Neural cell (in vitro differentiated cells): ENCODE data around the gene IFITM10. TPM values are rescaled to one million over a fixed set of nuclear protein-coding genes. Genes with fewer than 3 reads are reported as not detected.

ENCODE experiments used
- H2AFZ ChIP-seq: fragments of 200-600, 300-800 bp; sonication (generic), shearing (Covaris generic); 2 replicates; pipeline ENCODE4 v1.6.0; 2014; ENCODE audit warnings: low read depth, mild to moderate bottlenecking, antibody characterized with exemption, low read length, moderate library complexity
- H3F3A ChIP-seq: fragments of 200-600 bp; shearing (Covaris generic); 2 replicates; pipeline ENCODE4 v1.6.1; 2016; ENCODE audit warnings: mild to moderate bottlenecking, moderate library complexity, mixed read lengths, antibody characterized with exemption, low read length; ENCODE audit not compliant: insufficient read depth, poor library complexity, severe bottlenecking
- H3K27ac ChIP-seq: fragments of 200-600, 300-800 bp; sonication (generic), shearing (Covaris generic); 2 replicates; pipeline ENCODE4 v1.5.1; 2014; ENCODE audit warnings: mild to moderate bottlenecking, low read length, moderate library complexity
- H3K27me3 ChIP-seq: fragments of 300-800, 200-600 bp; sonication (generic), shearing (Covaris generic); 2 replicates; pipeline ENCODE4 v1.6.0; 2014; ENCODE audit warnings: mild to moderate bottlenecking, low read depth, low read length, moderate library complexity; ENCODE audit not compliant: insufficient read depth
- H3K36me3 ChIP-seq: fragments of 300-800, 200-600 bp; sonication (generic), shearing (Covaris generic); 2 replicates; pipeline ENCODE4 v1.5.1; 2014; ENCODE audit warnings: mild to moderate bottlenecking, antibody characterized with exemption, low read length, moderate library complexity; ENCODE audit not compliant: insufficient read depth
- H3K4me2 ChIP-seq: fragments of 300-800, 200-600 bp; sonication (generic), shearing (Covaris generic); 2 replicates; pipeline ENCODE4 v1.6.0; 2014; ENCODE audit warnings: mild to moderate bottlenecking, low read length
- H3K4me3 ChIP-seq: fragments of 300-800, 200-600 bp; sonication (generic), shearing (Covaris generic); 2 replicates; pipeline ENCODE4 v1.5.1; 2014; ENCODE audit warnings: mild to moderate bottlenecking, low read length, moderate library complexity
- H3K79me2 ChIP-seq: fragments of 200-600 bp; shearing (Covaris generic); replicated peaks from 2 replicates; pipeline ENCODE4 v1.6.0; 2014; ENCODE audit warnings: mild to moderate bottlenecking, low read length, moderate library complexity; ENCODE audit not compliant: insufficient read depth
- H3K9ac ChIP-seq: fragments of 300-800, 200-600 bp; sonication (generic), shearing (Covaris generic); 2 replicates; pipeline ENCODE4 v1.6.1; 2016; ENCODE audit warnings: mild to moderate bottlenecking, low read length, mixed read lengths
- H3K9me2 ChIP-seq: fragments of 200-600 bp; shearing (Covaris generic); 2 replicates; pipeline ENCODE4 v1.6.1; 2016; ENCODE audit warnings: mild to moderate bottlenecking, low read length, mixed read lengths; ENCODE audit not compliant: insufficient read depth
- H3K9me3 ChIP-seq: fragments of 200-600, 300-800 bp; sonication (generic), shearing (Covaris generic); 2 replicates; pipeline ENCODE4 v1.6.1; 2016; ENCODE audit warnings: mild to moderate bottlenecking, mixed run types, low read length, moderate library complexity, mixed read lengths
- H4K20me1 ChIP-seq: fragments of 200-600 bp; shearing (Covaris generic); 2 replicates; pipeline ENCODE4 v1.6.1; 2016; ENCODE audit warnings: mild to moderate bottlenecking, mixed run types; ENCODE audit not compliant: insufficient read depth
- EP300 ChIP-seq: fragments of 450-650 bp; conservative IDR thresholded peaks from 2 replicates; pipeline ENCODE4 v1.6.1; 2014; ENCODE audit warnings: antibody characterized with exemption, mild to moderate bottlenecking, moderate library complexity; ENCODE audit not compliant: poor library complexity, severe bottlenecking
- EZH2 ChIP-seq: fragments of 200-600, 300-800 bp; shearing (Covaris generic), sonication (generic); IDR thresholded peaks from 2 replicates; pipeline ENCODE4 v1.6.1; 2014; ENCODE audit warnings: antibody characterized with exemption, low read length, borderline replicate concordance, mild to moderate bottlenecking; ENCODE audit not compliant: insufficient read depth, poor library complexity, severe bottlenecking
- MXI1 ChIP-seq: fragments of 450-650 bp; conservative IDR thresholded peaks from 2 replicates; pipeline ENCODE4 v1.6.1; 2014; ENCODE audit warnings: antibody characterized with exemption, mild to moderate bottlenecking; ENCODE audit not compliant: poor library complexity, severe bottlenecking
- POLR2AphosphoS5 ChIP-seq: IDR thresholded peaks from 2 replicates; pipeline ENCODE4 v1.6.1; 2012
- RAD21 ChIP-seq: fragments of 450-650 bp; conservative IDR thresholded peaks from 2 replicates; pipeline ENCODE4 v1.6.1; 2014; ENCODE audit warnings: antibody characterized with exemption, mild to moderate bottlenecking, moderate library complexity
- SMC3 ChIP-seq: fragments of 450-650 bp; conservative IDR thresholded peaks from 2 replicates; pipeline ENCODE4 v1.6.1; 2014; ENCODE audit warnings: antibody characterized with exemption, mild to moderate bottlenecking, moderate library complexity; ENCODE audit not compliant: poor library complexity
- TAF1 ChIP-seq: IDR thresholded peaks from 2 replicates; pipeline ENCODE4 v1.6.1; 2012; ENCODE audit warnings: low read depth
- polyA plus RNA-seq: library from polyadenylated mRNA; depleted of rRNA; stranded (reverse); fragments of >200 nt; gene quantifications from 2 replicates; pipeline ENCODE4 v1.2.3, GENCODE V29; 2014
- TF ChIP-seq, protein P1 (sequence below): IDR thresholded peaks from 2 replicates; pipeline ENCODE4 v1.6.1; 2012; ENCODE audit warnings: borderline replicate concordance
- TF ChIP-seq, protein P2 (sequence below): fragments of 450-650 bp; IDR thresholded peaks from 2 replicates; pipeline ENCODE4 v1.5.1; 2014; ENCODE audit warnings: antibody characterized with exemption, mild to moderate bottlenecking, moderate library complexity; ENCODE audit not compliant: poor library complexity, severe bottlenecking

IFITM10 gene
- polyA plus RNA-seq, 1 donor from 2014 or later, result 1.1 TPM

DNA sequence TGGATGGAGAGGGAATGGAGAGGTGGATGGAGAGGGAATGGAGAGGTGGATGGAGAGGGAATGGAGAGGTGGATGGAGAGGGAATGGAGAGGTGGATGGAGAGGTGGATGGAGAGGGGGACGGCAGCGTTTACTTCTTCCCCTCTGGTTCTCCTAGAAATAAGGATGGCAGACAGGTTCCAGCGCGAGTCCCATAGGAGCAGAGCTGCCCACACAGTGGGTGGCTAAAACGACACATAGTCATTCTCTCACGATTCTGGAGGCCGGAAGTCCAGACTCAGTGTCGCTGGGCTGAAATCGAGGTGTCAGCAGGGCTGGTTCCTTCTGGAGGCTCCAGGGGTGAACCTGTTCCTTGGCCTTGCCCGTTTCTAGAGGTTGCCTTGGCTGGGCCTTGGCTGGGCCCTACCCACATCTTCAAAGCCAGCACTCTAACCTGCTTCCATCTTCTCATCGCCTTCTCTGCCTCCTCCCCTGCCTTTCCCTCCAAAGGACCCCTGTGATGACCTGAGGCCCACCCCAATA, 26.0 kb upstream of the IFITM10 start:
- Histone ChIP-seq H3K79me2 (no peaks in the 10 kb centered on the region), H3K9me3 (no peaks in the 10 kb centered on the region), H3K27me3 (no peaks in the 10 kb centered on the region), H2AFZ (no peak overlapping the region), H3K9ac (no peak overlapping the region), H4K20me1 (no peaks in the 10 kb centered on the region), H3K36me3 (no peaks in the 10 kb centered on the region), H3F3A (no peaks in the 10 kb centered on the region), H3K9me2 (no peaks in the 10 kb centered on the region), H3K27ac (no peak overlapping the region), H3K4me3 (no peak overlapping the region), H3K4me2 (no peak overlapping the region)
- no peak for TF ChIP-seq MXI1
- TF ChIP-seq SMC3, result no peak
- TF ChIP-seq, protein P1, sequence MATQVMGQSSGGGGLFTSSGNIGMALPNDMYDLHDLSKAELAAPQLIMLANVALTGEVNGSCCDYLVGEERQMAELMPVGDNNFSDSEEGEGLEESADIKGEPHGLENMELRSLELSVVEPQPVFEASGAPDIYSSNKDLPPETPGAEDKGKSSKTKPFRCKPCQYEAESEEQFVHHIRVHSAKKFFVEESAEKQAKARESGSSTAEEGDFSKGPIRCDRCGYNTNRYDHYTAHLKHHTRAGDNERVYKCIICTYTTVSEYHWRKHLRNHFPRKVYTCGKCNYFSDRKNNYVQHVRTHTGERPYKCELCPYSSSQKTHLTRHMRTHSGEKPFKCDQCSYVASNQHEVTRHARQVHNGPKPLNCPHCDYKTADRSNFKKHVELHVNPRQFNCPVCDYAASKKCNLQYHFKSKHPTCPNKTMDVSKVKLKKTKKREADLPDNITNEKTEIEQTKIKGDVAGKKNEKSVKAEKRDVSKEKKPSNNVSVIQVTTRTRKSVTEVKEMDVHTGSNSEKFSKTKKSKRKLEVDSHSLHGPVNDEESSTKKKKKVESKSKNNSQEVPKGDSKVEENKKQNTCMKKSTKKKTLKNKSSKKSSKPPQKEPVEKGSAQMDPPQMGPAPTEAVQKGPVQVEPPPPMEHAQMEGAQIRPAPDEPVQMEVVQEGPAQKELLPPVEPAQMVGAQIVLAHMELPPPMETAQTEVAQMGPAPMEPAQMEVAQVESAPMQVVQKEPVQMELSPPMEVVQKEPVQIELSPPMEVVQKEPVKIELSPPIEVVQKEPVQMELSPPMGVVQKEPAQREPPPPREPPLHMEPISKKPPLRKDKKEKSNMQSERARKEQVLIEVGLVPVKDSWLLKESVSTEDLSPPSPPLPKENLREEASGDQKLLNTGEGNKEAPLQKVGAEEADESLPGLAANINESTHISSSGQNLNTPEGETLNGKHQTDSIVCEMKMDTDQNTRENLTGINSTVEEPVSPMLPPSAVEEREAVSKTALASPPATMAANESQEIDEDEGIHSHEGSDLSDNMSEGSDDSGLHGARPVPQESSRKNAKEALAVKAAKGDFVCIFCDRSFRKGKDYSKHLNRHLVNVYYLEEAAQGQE, result no peak
- TF ChIP-seq, protein P2, sequence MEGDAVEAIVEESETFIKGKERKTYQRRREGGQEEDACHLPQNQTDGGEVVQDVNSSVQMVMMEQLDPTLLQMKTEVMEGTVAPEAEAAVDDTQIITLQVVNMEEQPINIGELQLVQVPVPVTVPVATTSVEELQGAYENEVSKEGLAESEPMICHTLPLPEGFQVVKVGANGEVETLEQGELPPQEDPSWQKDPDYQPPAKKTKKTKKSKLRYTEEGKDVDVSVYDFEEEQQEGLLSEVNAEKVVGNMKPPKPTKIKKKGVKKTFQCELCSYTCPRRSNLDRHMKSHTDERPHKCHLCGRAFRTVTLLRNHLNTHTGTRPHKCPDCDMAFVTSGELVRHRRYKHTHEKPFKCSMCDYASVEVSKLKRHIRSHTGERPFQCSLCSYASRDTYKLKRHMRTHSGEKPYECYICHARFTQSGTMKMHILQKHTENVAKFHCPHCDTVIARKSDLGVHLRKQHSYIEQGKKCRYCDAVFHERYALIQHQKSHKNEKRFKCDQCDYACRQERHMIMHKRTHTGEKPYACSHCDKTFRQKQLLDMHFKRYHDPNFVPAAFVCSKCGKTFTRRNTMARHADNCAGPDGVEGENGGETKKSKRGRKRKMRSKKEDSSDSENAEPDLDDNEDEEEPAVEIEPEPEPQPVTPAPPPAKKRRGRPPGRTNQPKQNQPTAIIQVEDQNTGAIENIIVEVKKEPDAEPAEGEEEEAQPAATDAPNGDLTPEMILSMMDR, result no peak
- no peak for TF ChIP-seq RAD21
- TF ChIP-seq EZH2, result no peak
- TF ChIP-seq POLR2AphosphoS5, result no peak
- TF ChIP-seq TAF1, result no peak

DNA sequence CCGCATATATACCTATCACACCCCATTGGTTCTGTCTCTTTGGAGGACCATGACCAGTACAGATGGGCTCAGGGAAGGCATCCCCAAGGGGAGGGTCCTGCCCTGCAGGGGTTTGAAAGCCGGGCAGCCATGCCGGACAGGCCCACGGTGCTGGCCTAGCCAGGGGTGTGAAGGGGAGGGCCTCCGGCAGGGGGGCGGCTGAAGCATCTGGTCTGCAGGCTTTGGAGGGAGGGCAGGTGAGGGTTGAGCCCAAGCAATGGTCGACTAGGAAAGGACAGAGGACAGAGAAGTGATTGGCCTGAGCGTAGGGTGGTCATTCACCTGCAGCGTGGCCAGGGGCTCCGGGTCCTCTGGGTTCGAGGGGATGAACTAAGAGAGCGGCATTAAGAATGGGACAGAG, 24.5 kb upstream of the IFITM10 start:
- H3K4me3 ChIP-seq, result no peak overlapping the region
- no peaks in the 10 kb centered on the region for H3K9me3 ChIP-seq
- H3K79me2 ChIP-seq, result no peaks in the 10 kb centered on the region
- TF ChIP-seq SMC3 (no peak), TAF1 (no peak), EZH2 (no peak), RAD21 (no peak), POLR2AphosphoS5 (no peak), EP300 (no peak), MXI1 (no peak)
- TF ChIP-seq, protein P1, result no peak
- TF ChIP-seq, protein P2, result no peak
- no peak overlapping the region for H3K4me2 ChIP-seq
- no peaks in the 10 kb centered on the region for H4K20me1 ChIP-seq
- no peaks in the 10 kb centered on the region for H3K9me2 ChIP-seq
- no peak overlapping the region for H2AFZ ChIP-seq
- no peaks in the 10 kb centered on the region for H3K36me3 ChIP-seq
- H3K9ac ChIP-seq, result no peak overlapping the region
- no peaks in the 10 kb centered on the region for H3F3A ChIP-seq
- no peak overlapping the region for H3K27ac ChIP-seq
- no peaks in the 10 kb centered on the region for H3K27me3 ChIP-seq
